Liver (tissue), 3 donors: Measurements from ENCODE around the gene TTC28.

Experiments
- GABPA ChIP-seq, 2 donors: IDR thresholded peaks in 1 of 2; conservative IDR thresholded peaks in 1 of 2; 2 replicates each; pipeline ENCODE4 v1.6.1; 2016; ENCODE audit warnings: antibody characterized with exemption in 2 of 2, mild to moderate bottlenecking in 1 of 2, moderate library complexity in 1 of 2
- JUND ChIP-seq, 2 donors: IDR thresholded peaks; 2 replicates each; pipeline ENCODE4 v1.6.1; 2016; ENCODE audit warnings: antibody characterized with exemption in 2 of 2
- NR2F2 ChIP-seq: IDR thresholded peaks from 2 replicates; pipeline ENCODE4 v1.6.1; 2016; ENCODE audit warnings: antibody characterized with exemption
- RAD21 ChIP-seq, 2 donors: IDR thresholded peaks; 2 replicates each; pipeline ENCODE4 v1.6.1; 2016; ENCODE audit warnings: antibody characterized with exemption in 2 of 2, mild to moderate bottlenecking in 2 of 2
- TAF1 ChIP-seq: conservative IDR thresholded peaks from 2 replicates; pipeline ENCODE4 v1.6.1; 2016; ENCODE audit warnings: antibody characterized with exemption, mild to moderate bottlenecking
- YY1 ChIP-seq: IDR thresholded peaks from 2 replicates; pipeline ENCODE4 v1.6.1; 2016; ENCODE audit warnings: antibody characterized with exemption, mild to moderate bottlenecking
- TF ChIP-seq, protein P1 (sequence below): fragments of 150-350 bp; IDR thresholded peaks from 2 replicates; pipeline ENCODE4 v1.5.1; 2017; ENCODE audit warnings: improper control_type of control experiment, low read depth, low read length; ENCODE audit not compliant: missing input control
- TF ChIP-seq, protein P2 (sequence below): IDR thresholded peaks from 2 replicates; pipeline ENCODE4 v1.6.1; 2016; ENCODE audit warnings: antibody characterized with exemption, mild to moderate bottlenecking
- TF ChIP-seq, protein P3 (sequence below): IDR thresholded peaks from 2 replicates; pipeline ENCODE4 v1.6.1; 2016; ENCODE audit warnings: antibody characterized with exemption
- TF ChIP-seq, protein P4 (sequence below): IDR thresholded peaks from 2 replicates; pipeline ENCODE4 v1.6.1; 2016; ENCODE audit warnings: antibody characterized with exemption
- TF ChIP-seq, protein P5 (sequence below): IDR thresholded peaks from 2 replicates; pipeline ENCODE4 v1.6.1; 2016; ENCODE audit warnings: antibody characterized with exemption
- donor health status: healthy.
- donor health status: healthy.

DNA sequence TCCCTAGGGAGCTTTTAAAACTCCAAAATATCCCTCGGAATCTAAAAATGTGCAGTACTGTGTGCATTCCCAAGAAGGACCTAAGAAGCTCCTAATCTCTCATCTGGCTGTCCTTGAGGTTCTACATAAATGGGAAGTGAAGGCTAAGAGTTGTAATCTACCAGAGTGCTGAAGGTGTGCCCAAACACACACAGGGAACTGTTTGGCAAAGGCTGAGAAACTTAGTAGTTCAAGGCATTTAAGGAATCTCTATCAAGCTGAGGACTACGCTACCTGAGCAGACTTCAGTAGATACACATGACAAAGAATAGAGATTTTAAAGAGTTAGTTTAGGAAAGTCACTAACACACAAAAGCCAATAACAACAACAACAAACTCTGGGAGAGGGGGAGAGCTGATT is 71.1 kb downstream of the TTC28 start:
- TF ChIP-seq, protein P1, sequence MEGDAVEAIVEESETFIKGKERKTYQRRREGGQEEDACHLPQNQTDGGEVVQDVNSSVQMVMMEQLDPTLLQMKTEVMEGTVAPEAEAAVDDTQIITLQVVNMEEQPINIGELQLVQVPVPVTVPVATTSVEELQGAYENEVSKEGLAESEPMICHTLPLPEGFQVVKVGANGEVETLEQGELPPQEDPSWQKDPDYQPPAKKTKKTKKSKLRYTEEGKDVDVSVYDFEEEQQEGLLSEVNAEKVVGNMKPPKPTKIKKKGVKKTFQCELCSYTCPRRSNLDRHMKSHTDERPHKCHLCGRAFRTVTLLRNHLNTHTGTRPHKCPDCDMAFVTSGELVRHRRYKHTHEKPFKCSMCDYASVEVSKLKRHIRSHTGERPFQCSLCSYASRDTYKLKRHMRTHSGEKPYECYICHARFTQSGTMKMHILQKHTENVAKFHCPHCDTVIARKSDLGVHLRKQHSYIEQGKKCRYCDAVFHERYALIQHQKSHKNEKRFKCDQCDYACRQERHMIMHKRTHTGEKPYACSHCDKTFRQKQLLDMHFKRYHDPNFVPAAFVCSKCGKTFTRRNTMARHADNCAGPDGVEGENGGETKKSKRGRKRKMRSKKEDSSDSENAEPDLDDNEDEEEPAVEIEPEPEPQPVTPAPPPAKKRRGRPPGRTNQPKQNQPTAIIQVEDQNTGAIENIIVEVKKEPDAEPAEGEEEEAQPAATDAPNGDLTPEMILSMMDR: no peak
- TF ChIP-seq RAD21 (IDR thresholded peaks at IDR 0.05) (no peak), JUND (IDR thresholded peaks at IDR 0.05) (no peak), GABPA (IDR thresholded peaks at IDR 0.05 in 1 of 2, conservative IDR thresholded peaks at IDR 0.05 in 1 of 2) (no peak), YY1 (no peak), TAF1 (no peak), NR2F2 (no peak)
- TF ChIP-seq, protein P2, sequence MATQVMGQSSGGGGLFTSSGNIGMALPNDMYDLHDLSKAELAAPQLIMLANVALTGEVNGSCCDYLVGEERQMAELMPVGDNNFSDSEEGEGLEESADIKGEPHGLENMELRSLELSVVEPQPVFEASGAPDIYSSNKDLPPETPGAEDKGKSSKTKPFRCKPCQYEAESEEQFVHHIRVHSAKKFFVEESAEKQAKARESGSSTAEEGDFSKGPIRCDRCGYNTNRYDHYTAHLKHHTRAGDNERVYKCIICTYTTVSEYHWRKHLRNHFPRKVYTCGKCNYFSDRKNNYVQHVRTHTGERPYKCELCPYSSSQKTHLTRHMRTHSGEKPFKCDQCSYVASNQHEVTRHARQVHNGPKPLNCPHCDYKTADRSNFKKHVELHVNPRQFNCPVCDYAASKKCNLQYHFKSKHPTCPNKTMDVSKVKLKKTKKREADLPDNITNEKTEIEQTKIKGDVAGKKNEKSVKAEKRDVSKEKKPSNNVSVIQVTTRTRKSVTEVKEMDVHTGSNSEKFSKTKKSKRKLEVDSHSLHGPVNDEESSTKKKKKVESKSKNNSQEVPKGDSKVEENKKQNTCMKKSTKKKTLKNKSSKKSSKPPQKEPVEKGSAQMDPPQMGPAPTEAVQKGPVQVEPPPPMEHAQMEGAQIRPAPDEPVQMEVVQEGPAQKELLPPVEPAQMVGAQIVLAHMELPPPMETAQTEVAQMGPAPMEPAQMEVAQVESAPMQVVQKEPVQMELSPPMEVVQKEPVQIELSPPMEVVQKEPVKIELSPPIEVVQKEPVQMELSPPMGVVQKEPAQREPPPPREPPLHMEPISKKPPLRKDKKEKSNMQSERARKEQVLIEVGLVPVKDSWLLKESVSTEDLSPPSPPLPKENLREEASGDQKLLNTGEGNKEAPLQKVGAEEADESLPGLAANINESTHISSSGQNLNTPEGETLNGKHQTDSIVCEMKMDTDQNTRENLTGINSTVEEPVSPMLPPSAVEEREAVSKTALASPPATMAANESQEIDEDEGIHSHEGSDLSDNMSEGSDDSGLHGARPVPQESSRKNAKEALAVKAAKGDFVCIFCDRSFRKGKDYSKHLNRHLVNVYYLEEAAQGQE: no peak
- TF ChIP-seq, protein P3, sequence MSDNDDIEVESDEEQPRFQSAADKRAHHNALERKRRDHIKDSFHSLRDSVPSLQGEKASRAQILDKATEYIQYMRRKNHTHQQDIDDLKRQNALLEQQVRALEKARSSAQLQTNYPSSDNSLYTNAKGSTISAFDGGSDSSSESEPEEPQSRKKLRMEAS: no peak
- TF ChIP-seq, protein P4, sequence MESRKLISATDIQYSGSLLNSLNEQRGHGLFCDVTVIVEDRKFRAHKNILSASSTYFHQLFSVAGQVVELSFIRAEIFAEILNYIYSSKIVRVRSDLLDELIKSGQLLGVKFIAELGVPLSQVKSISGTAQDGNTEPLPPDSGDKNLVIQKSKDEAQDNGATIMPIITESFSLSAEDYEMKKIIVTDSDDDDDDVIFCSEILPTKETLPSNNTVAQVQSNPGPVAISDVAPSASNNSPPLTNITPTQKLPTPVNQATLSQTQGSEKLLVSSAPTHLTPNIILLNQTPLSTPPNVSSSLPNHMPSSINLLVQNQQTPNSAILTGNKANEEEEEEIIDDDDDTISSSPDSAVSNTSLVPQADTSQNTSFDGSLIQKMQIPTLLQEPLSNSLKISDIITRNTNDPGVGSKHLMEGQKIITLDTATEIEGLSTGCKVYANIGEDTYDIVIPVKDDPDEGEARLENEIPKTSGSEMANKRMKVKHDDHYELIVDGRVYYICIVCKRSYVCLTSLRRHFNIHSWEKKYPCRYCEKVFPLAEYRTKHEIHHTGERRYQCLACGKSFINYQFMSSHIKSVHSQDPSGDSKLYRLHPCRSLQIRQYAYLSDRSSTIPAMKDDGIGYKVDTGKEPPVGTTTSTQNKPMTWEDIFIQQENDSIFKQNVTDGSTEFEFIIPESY: no peak
- TF ChIP-seq, protein P5, sequence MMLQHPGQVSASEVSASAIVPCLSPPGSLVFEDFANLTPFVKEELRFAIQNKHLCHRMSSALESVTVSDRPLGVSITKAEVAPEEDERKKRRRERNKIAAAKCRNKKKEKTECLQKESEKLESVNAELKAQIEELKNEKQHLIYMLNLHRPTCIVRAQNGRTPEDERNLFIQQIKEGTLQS: no peak
